Measurements from ENCODE around the gene PTGER1. TPM values are rescaled to one million over a fixed set of nuclear protein-coding genes. Genes with fewer than 3 reads are reported as not detected.

The PTGER1 gene
- total and polyA plus RNA-seq, 9 of the 15 experiments (the other 6 are each of a cell fraction or from before 2014, with no cell fraction given): 0.06 to 0.36 (median 0.31) TPM; not detected in 5

- TF ChIP-seq ZBTB40 (IDR thresholded peaks at IDR 0.05) (no peak), ZBTB40 (CRISPR knock-in tag; IDR thresholded peaks at IDR 0.05) (no peak), SAP30 (IDR thresholded peaks at IDR 0.05; ENCODE audit: borderline replicate concordance, insufficient read depth, low read depth, low read length, poor library complexity, severe bottlenecking) (no peak), ID3 (CRISPR knock-in tag; IDR thresholded peaks at IDR 0.05) (no peak), ID3 (tag; IDR thresholded peaks at IDR 0.05) (no peak), ARID4B (CRISPR knock-in tag; IDR thresholded peaks at IDR 0.05) (no peak), BRF1 (IDR thresholded peaks at IDR 0.05; ENCODE audit: borderline replicate concordance, extremely low read depth, insufficient read length) (no peak), TBP (optimal IDR thresholded peaks at IDR 0.05; ENCODE audit: low read depth, low read length) (no peak), ZNF431 (CRISPR knock-in tag; IDR thresholded peaks at IDR 0.05) (no peak), ZNF23 (CRISPR knock-in tag; IDR thresholded peaks at IDR 0.05) (no peak), ZNF24 (IDR thresholded peaks at IDR 0.05) (no peak), RBM25 (IDR thresholded peaks at IDR 0.05; ENCODE audit: low read depth, low read length, severe bottlenecking) (peak; percentile 86), ZNF507 (tag; conservative IDR thresholded peaks at IDR 0.05) (no peak), SETDB1 (IDR thresholded peaks at IDR 0.05; ENCODE audit: low read length) (no peak), ZNF445 (CRISPR knock-in tag; IDR thresholded peaks at IDR 0.05; ENCODE audit: low read depth) (no peak), SUPT5H (IDR thresholded peaks at IDR 0.05) (no peak)
Measured at GRCh38 chr19:14425696-14426138, 49.4 kb downstream of the PTGER1 start (continued).
